Small intestine (tissue), 7 donors: Measurements from ENCODE around the gene CD226. TPM values are rescaled to one million over a fixed set of nuclear protein-coding genes. Genes with fewer than 3 reads are reported as not detected.

Experiments used
- DNase-seq, 2 donors: peaks; one replicate each; pipeline versions ENCODE4 v3.0.0 to v3.0.0-alpha.2; 2013
- FAIRE-seq: peaks from 2 replicates; lab custom pipeline; 2012; peaks lifted over from hg19 to GRCh38; lab: Jason Lieb, UNC
- H3K27ac ChIP-seq, 3 donors: one replicate each; pipeline ENCODE4 v1.5.1; 2013; ENCODE audit warnings: low read length in 2 of 3, mild to moderate bottlenecking in 2 of 3, control low read depth in 1 of 3, inconsistent platforms in 1 of 3, low read depth in 1 of 3, moderate library complexity in 1 of 3
- H3K27me3 ChIP-seq, 3 donors: one replicate each; pipeline ENCODE4 v1.6.1; 2013; ENCODE audit warnings: low read length in 3 of 3, inconsistent platforms in 1 of 3; ENCODE audit not compliant: control insufficient read depth in 3 of 3, insufficient read depth in 3 of 3
- H3K36me3 ChIP-seq, 3 donors: one replicate each; pipeline ENCODE4 v1.6.1; 2013; ENCODE audit warnings: low read length in 3 of 3, inconsistent platforms in 1 of 3, low read depth in 1 of 3, mild to moderate bottlenecking in 1 of 3, moderate library complexity in 1 of 3; ENCODE audit not compliant: control insufficient read depth in 3 of 3, insufficient read depth in 2 of 3
- H3K4me1 ChIP-seq, 3 donors: one replicate each; pipeline ENCODE4 v1.6.1; 2013; ENCODE audit warnings: low read length in 2 of 3, inconsistent platforms in 1 of 3, low read depth in 1 of 3, mild to moderate bottlenecking in 1 of 3, moderate library complexity in 1 of 3; ENCODE audit not compliant: control insufficient read depth in 3 of 3, insufficient read depth in 2 of 3
- H3K4me3 ChIP-seq, 3 donors: one replicate each; pipeline ENCODE4 v1.5.1; 2013; ENCODE audit warnings: low read length in 3 of 3, control low read depth in 1 of 3, inconsistent platforms in 1 of 3, low read depth in 1 of 3, mild to moderate bottlenecking in 1 of 3, moderate library complexity in 1 of 3
- H3K9me3 ChIP-seq, 2 donors: one replicate each; pipeline ENCODE4 v1.6.1; 2013; ENCODE audit warnings: low read depth in 1 of 2, low read length in 1 of 2; ENCODE audit not compliant: control insufficient read depth in 2 of 2, insufficient read depth in 1 of 2
- WGBS, 3 donors: extraction: QIAGEN DNeasy Blood & Tissue Kit; methylation state at CpG; one replicate each; pipeline ENCODE4 v1.1.7; 2013; 5-methylcytosine and 5-hydroxymethylcytosine counted together
- polyA plus RNA-seq, 4 donors: library from polyadenylated mRNA; stranded (reverse) in 3 of 4; unstranded in 1 of 4; fragments of 200-250 nt in 3 of 4; fragments of 120-200 nt in 1 of 4; gene quantifications; one replicate each; pipeline versions ENCODE4 v1.2.1 to v1.2.3, GENCODE V29; 2013
- donor health status: healthy with polysubstance abuse.
- donor health status: control.
- donor health status: control.
- donor health status: Bipolar disorder and iron deficiency.
- donor health status: healthy.

Gene CD226
- polyA plus RNA-seq, 4 donors = 0.22 to 1.6 (median 0.74) TPM

DNA sequence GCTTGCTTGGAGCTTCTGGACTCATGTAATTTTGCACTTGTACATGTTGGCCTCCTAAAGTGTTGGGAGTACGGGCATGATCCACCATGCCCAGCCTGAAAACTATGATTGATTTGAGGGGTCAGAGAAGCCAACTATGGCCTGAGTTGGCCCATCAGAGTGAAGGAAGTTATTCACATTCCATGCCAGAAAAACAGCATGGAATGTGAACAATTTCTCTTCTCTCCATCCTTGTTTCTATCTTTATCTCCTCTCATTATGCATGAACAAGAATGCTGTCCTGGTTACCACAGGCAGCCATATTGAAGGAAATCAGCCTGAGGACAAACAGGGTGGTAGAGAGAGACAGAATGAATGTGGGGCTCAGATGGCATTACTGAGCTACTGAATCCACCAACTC lies 3.5 kb upstream of the CD226 start:
- Histone ChIP-seq H3K27ac (no peak overlapping the region), H3K4me3 (no peak overlapping the region), H3K27me3 (no peaks in the 10 kb centered on the region), H3K4me1 (peaks cover 0 to 6% (median 0%) of the 10 kb centered on the region in 3 donors), H3K36me3 (no peaks in the 10 kb centered on the region), H3K9me3 (no peaks in the 10 kb centered on the region)
- DNase-seq (no peak), FAIRE-seq (no peak)
- 65 to 94% (median 88%) methylated on average over 1 of the region's 1 CpG for WGBS, 3 donors

DNA sequence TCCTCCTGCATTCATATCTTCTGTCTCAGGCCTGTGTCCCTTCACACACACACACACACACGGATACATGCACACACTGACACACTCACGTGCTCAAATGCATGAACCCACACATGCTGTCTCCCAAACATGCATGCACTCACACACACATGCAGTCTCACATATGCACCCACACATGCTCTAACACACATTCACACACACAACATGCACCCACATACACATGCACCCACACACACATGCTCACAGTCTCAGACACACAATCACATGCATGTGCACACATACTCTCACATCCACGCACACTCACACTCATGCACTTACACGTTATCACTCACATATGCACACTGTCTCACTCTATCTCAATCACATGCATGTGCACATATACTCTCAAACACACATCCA lies 1.9 kb upstream of the CD226 start:
- no peaks in the 10 kb centered on the region for H3K9me3 ChIP-seq
- H3K36me3 ChIP-seq = no peaks in the 10 kb centered on the region
- no peak overlapping the region for H3K27ac ChIP-seq
- no peak for DNase-seq
- no peak for FAIRE-seq
- 78 to 89% (median 88%) methylated on average over 4 of the region's 4 CpGs for WGBS, 3 donors
- H3K4me1 ChIP-seq = peaks cover 0 to 2% (median 0%) of the 10 kb centered on the region in 3 donors
- H3K27me3 ChIP-seq = no peaks in the 10 kb centered on the region
- H3K4me3 ChIP-seq = no peak overlapping the region

DNA sequence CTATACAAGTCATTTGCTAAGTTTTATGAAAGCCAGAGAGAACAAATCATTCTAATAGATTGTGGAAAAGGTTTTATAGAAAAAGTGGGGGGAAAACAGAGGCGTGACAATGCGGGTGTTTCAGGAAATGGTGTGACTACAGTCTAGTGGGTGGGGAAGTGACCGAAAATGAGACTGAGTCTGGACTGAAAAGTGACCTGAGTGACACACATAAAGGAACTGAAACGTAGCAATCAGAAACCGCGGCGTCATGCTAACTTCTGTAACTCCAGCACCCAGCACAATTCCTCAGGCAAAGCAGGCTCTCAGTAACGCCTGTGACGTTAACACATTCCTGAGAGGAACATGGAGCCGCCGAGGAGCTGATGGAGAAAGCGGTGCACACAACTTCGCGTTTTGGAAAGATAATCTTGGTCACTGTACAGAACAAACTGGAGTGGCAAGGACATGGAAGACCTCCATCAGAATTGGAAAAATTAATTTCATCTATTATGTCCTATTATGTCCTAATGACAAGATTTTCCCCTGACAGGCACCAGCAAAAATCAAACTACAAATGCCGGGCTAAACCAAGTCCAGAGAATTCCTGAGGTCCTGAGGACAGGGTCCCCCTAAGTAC lies 1.4 kb upstream of the CD226 start:
- peak overlapping the region in 1 of 3 donors; percentile 36 for H3K27ac ChIP-seq
- peaks cover 0 to 2% (median 0%) of the 10 kb centered on the region in 3 donors for H3K4me1 ChIP-seq
- 44 to 62% (median 56%) methylated on average over 15 of the region's 15 CpGs for WGBS, 3 donors
- no peak overlapping the region for H3K4me3 ChIP-seq
- no peaks in the 10 kb centered on the region for H3K27me3 ChIP-seq
- no peaks in the 10 kb centered on the region for H3K36me3 ChIP-seq
- H3K9me3 ChIP-seq = no peaks in the 10 kb centered on the region
- FAIRE-seq (no peak), DNase-seq (peak in 1 of 2 donors; percentile 19)

DNA sequence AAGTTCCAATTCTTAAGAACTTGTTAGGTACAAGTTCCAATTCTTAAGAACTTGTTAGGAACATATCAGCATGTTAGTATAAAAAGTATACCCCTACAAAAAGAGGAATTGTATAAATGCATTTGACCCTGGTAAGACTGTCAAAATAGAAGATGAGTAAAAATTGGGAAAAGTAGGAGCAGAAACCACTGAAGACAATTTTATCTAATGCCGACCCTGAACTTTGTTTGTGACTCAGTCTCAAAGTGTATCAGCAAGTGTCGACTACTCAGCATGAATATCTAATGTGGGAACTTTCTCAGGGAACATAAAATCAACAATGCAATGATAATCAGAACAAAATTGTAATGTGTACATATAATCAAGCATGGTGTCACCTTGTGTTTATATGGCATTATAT lies 583 bp upstream of the CD226 start:
- Histone ChIP-seq H3K27me3 (no peaks in the 10 kb centered on the region), H3K9me3 (no peaks in the 10 kb centered on the region), H3K36me3 (no peaks in the 10 kb centered on the region), H3K27ac (no peak overlapping the region), H3K4me3 (no peak overlapping the region), H3K4me1 (peaks cover 0 to 2% (median 0%) of the 10 kb centered on the region in 3 donors)
- WGBS, 3 donors = 24 to 56% (median 25%) methylated on average over 2 of the region's 2 CpGs
- FAIRE-seq (no peak), DNase-seq (no peak)

GRCh38 chr18:69946608-69947155 lies 991 bp downstream of the CD226 start:
- DNase-seq (no peak), FAIRE-seq (no peak)
- Histone ChIP-seq H3K4me3 (peak overlapping the region in 1 of 3 donors; percentile 31), H3K27me3 (no peaks in the 10 kb centered on the region), H3K4me1 (peaks cover 0 to 2% (median 0%) of the 10 kb centered on the region in 3 donors), H3K36me3 (no peaks in the 10 kb centered on the region), H3K27ac (peak overlapping the region in 2 of 3 donors; percentile 13 to 33), H3K9me3 (peaks cover 0 to 4% of the 10 kb centered on the region in 2 donors)
- WGBS, 3 donors = 79 to 93% (median 86%) methylated on average over 5 of the region's 5 CpGs

GRCh38 chr18:69945220-69946114 lies 2.2 kb downstream of the CD226 start:
- FAIRE-seq (no peak), DNase-seq (peak in 1 of 2 donors; percentile 19)
- H3K27me3 ChIP-seq = no peaks in the 10 kb centered on the region
- H3K27ac ChIP-seq = no peak overlapping the region
- H3K9me3 ChIP-seq = peaks cover 0 to 11% of the 10 kb centered on the region in 2 donors
- no peaks in the 10 kb centered on the region for H3K36me3 ChIP-seq
- H3K4me3 ChIP-seq = peak overlapping the region in 1 of 3 donors; percentile 36
- 80 to 88% (median 87%) methylated on average over 11 of the region's 11 CpGs for WGBS, 3 donors
- peaks cover 0 to 2% (median 0%) of the 10 kb centered on the region in 3 donors for H3K4me1 ChIP-seq

GRCh38 chr18:69944436-69944835 lies 3.2 kb downstream of the CD226 start:
- H3K36me3 ChIP-seq = no peaks in the 10 kb centered on the region
- no peaks in the 10 kb centered on the region for H3K27me3 ChIP-seq
- H3K4me3 ChIP-seq = no peak overlapping the region
- H3K9me3 ChIP-seq = peaks cover 0 to 11% of the 10 kb centered on the region in 2 donors
- H3K4me1 ChIP-seq = peaks cover 0 to 2% (median 0%) of the 10 kb centered on the region in 3 donors
- DNase-seq (peak in 1 of 2 donors; percentile 12), FAIRE-seq (no peak)
- 75 to 90% (median 83%) methylated on average over 2 of the region's 2 CpGs for WGBS, 3 donors
- no peak overlapping the region for H3K27ac ChIP-seq

GRCh38 chr18:69943021-69943420 lies 4.7 kb downstream of the CD226 start:
- FAIRE-seq = no peak

More at GRCh38 chr18:69943021-69943420, 4.7 kb downstream of the CD226 start:
- H3K4me1 ChIP-seq = peaks cover 0 to 2% (median 0%) of the 10 kb centered on the region in 3 donors
- H3K27me3 ChIP-seq = no peaks in the 10 kb centered on the region
- peaks cover 0 to 11% of the 10 kb centered on the region in 2 donors for H3K9me3 ChIP-seq
- no peak for DNase-seq
- H3K4me3 ChIP-seq = no peak overlapping the region
- no peaks in the 10 kb centered on the region for H3K36me3 ChIP-seq
- no peak overlapping the region for H3K27ac ChIP-seq
- 81 to 95% (median 94%) methylated on average over 3 of the region's 3 CpGs for WGBS, 3 donors
